PC-3 (cell line): Measurements from ENCODE around the gene ADAMTS9. TPM values are rescaled to one million over a fixed set of nuclear protein-coding genes. Genes with fewer than 3 reads are reported as not detected.

ENCODE experiments used
- ATAC-seq: fragments of 200-7000 bp; cut with Tn5 transposase; 2 replicates; pipeline ENCODE4 v1.9.1; 2020; ENCODE audit warnings: mild to moderate bottlenecking, moderate library complexity
- BruUV-seq: library from RNA; stranded (reverse); fragments of 400-500 nt; replicated peaks from 2 replicates; lab custom pipeline; 2021; lab: Mats Ljungman, UMichigan
- CTCF ChIA-PET: fragments of 300-600 bp; sonication (Branson Sonifier 250); formaldehyde crosslinking; loops from one replicate; lab custom pipeline; 2022; ENCODE audit warnings: antibody characterized with exemption; lab: Charles Lee
- POLR2A ChIA-PET: fragments of 300-600 bp; sonication (Branson Sonifier 250); formaldehyde crosslinking; loops from one replicate; lab custom pipeline; 2022; ENCODE audit warnings: antibody characterized with exemption; ENCODE audit not compliant: unreplicated experiment; lab: Charles Lee
- DNase-seq: peaks from one replicate; pipeline ENCODE4 v3.0.0-alpha.2; 2015
- H2AFZ ChIP-seq: fragments of 300-600 bp; sonication (generic); 2 replicates; pipeline ENCODE4 v1.6.0; 2016; ENCODE audit warnings: antibody characterized with exemption, low read length
- H3F3A ChIP-seq: fragments of 300-600 bp; sonication (generic); one replicate; pipeline ENCODE4 v1.6.0; 2017; ENCODE audit warnings: antibody characterized with exemption, low read length, control low read depth, mild to moderate bottlenecking; ENCODE audit not compliant: unreplicated experiment
- H3K27ac ChIP-seq: fragments of 300-600 bp; sonication (generic); 2 replicates; pipeline ENCODE4 v1.5.1; 2016; ENCODE audit warnings: mild to moderate bottlenecking, low read length
- H3K27me3 ChIP-seq: fragments of 300-600 bp; sonication (generic); 2 replicates; pipeline ENCODE4 v1.6.1; 2016; ENCODE audit warnings: low read length, mixed read lengths
- H3K36me3 ChIP-seq: fragments of 300-600 bp; sonication (generic); 2 replicates; pipeline ENCODE4 v1.6.1; 2016; ENCODE audit warnings: low read depth, mixed run types, low read length, mixed read lengths
- H3K4me1 ChIP-seq: fragments of 300-600 bp; sonication (generic); 2 replicates; pipeline ENCODE4 v1.5.1; 2016; ENCODE audit warnings: low read length; ENCODE audit not compliant: insufficient read depth
- H3K4me2 ChIP-seq: fragments of 300-600 bp; sonication (generic); 2 replicates; pipeline ENCODE4 v1.6.0; 2016; ENCODE audit warnings: low read length
- H3K4me3 ChIP-seq: fragments of 300-600 bp; sonication (generic); 2 replicates; pipeline ENCODE4 v1.5.1; 2016; ENCODE audit warnings: mild to moderate bottlenecking, low read length, mixed read lengths
- H3K79me2 ChIP-seq: fragments of 300-600 bp; sonication (generic); 2 replicates; pipeline ENCODE4 v1.6.1; 2017; ENCODE audit warnings: low read length, mixed read lengths
- H3K9ac ChIP-seq: fragments of 300-600 bp; sonication (generic); 2 replicates; pipeline ENCODE4 v1.6.0; 2016; ENCODE audit warnings: mild to moderate bottlenecking, low read length
- H3K9me2 ChIP-seq: fragments of 300-600 bp; sonication (generic); replicated peaks from 2 replicates; pipeline ENCODE4 v1.6.1; 2016; ENCODE audit warnings: mixed run types, low read length, mixed read lengths
- H3K9me3 ChIP-seq: fragments of 300-600 bp; sonication (generic); 2 replicates; pipeline ENCODE4 v1.6.1; 2016; ENCODE audit warnings: low read length, mixed read lengths
- H4K20me1 ChIP-seq: fragments of 300-600 bp; sonication (generic); 2 replicates; pipeline ENCODE4 v1.6.1; 2016; ENCODE audit warnings: low read length, mixed read lengths
- CTCF ChIP-seq: fragments of 300-600 bp; sonication (generic); conservative IDR thresholded peaks from 2 replicates; pipeline ENCODE4 v1.5.1; 2017; ENCODE audit warnings: antibody characterized with exemption, low read depth, mild to moderate bottlenecking, low read length
- EZH2 ChIP-seq: fragments of 300-600 bp; sonication (generic); IDR thresholded peaks from one replicate; pipeline ENCODE4 v1.6.1; 2017; ENCODE audit warnings: antibody characterized with exemption, mild to moderate bottlenecking, low read length; ENCODE audit not compliant: unreplicated experiment
- EZH2phosphoT487 ChIP-seq: fragments of 300-600 bp; sonication (generic); IDR thresholded peaks from 2 replicates; pipeline ENCODE4 v1.6.1; 2018; ENCODE audit warnings: mild to moderate bottlenecking, antibody characterized with exemption, low read length, borderline replicate concordance
- intact Hi-C: fragments of 100-400 bp; cut with micrococcal nuclease; formaldehyde crosslinking; loops from 2 replicates; pipeline ENCODE4 v1.9.0; 2023
- total RNA-seq: library from RNA; depleted of rRNA; stranded (reverse); fragments of >200 nt; gene quantifications from 2 replicates; pipeline ENCODE4 v1.2.3, GENCODE V29; 2014

The ADAMTS9 gene
- total RNA-seq, 1 experiment from 2014 or later, result 0.55 TPM

- Histone ChIP-seq H3K4me2 (no peak overlapping the region), H3K9ac (no peak overlapping the region), H3K36me3 (no peaks in the 10 kb centered on the region), H4K20me1 (no peaks in the 10 kb centered on the region), H3K27ac (no peak overlapping the region), H2AFZ (no peak overlapping the region), H3K9me3 (no peaks in the 10 kb centered on the region), H3K79me2 (no peaks in the 10 kb centered on the region), H3K27me3 (no peaks in the 10 kb centered on the region), H3F3A (no peaks in the 10 kb centered on the region), H3K9me2 (no peaks in the 10 kb centered on the region), H3K4me3 (no peak overlapping the region), H3K4me1 (no peaks in the 10 kb centered on the region)
- ChIA-PET POLR2A (no interaction called here), CTCF (no interaction called here)
- ATAC-seq, result no peak
- DNase-seq, result no peak
- no peak for TF ChIP-seq EZH2
- no peak for TF ChIP-seq EZH2phosphoT487
- intact Hi-C loops, result no loop called here
- BruUV-seq, result no TSS peak
Measured at GRCh38 chr3:64653101-64653500, 34.7 kb downstream of the ADAMTS9 start.

DNA sequence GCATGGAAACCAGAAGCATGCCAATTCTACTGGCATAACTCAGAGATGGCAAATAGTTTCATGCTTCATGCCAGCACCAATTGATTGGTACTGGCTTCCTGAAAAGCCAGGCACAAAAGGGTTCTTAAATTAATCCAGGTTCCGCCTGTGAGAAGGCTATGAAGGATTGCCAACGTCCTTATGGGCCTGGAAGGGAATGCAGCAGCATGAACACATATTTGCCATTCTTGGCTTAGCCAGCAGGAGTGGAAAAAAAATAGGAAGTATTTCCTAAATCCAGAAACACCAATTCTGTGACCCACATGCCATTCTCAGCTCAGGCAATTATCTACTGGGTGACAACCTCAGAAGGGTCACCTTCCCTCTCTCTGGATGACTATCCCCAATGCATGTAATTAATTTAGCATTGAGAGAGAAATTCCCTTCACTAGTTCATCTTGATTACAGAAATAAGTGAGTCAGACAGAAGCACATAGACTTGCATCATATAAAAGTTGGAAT, 36.0 kb downstream of the ADAMTS9 start:
- Histone ChIP-seq H3K9me2 (no peaks in the 10 kb centered on the region), H3K36me3 (no peaks in the 10 kb centered on the region), H3K9me3 (no peaks in the 10 kb centered on the region), H2AFZ (no peak overlapping the region), H3K27ac (no peak overlapping the region), H3K4me1 (no peaks in the 10 kb centered on the region), H3K9ac (no peak overlapping the region), H3K4me3 (no peak overlapping the region), H3F3A (no peaks in the 10 kb centered on the region), H4K20me1 (no peaks in the 10 kb centered on the region), H3K27me3 (no peaks in the 10 kb centered on the region), H3K4me2 (no peak overlapping the region), H3K79me2 (no peaks in the 10 kb centered on the region)
- intact Hi-C loops, result no loop called here
- ChIA-PET POLR2A (no interaction called here), CTCF (no interaction called here)
- DNase-seq (no peak), ATAC-seq (no peak)
- TF ChIP-seq EZH2 (no peak), CTCF (no peak), EZH2phosphoT487 (no peak)
- no TSS peak for BruUV-seq

DNA sequence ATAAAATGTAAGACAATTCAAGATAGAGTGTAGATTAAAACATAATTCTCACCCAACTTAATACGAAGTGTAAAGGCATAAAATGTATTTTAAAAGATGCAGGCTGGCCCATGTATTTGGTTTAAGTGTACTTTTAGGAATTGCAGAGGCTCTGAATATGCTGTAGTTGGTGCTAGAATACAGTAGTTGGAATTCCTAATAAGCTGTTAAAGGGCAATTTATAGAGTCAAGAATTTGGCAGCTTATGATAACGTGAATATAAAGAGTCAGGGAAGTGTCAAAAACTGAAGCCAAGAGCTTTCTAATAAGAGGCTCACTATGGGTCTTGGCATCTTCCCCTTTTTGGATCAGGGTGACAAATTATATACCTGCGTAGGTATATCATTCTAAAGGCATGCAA, 36.5 kb downstream of the ADAMTS9 start:
- no peak overlapping the region for H3K27ac ChIP-seq
- H3K27me3 ChIP-seq, result no peaks in the 10 kb centered on the region
- H3K9ac ChIP-seq, result no peak overlapping the region
- no peaks in the 10 kb centered on the region for H3K9me2 ChIP-seq
- H2AFZ ChIP-seq, result no peak overlapping the region
- H3K36me3 ChIP-seq, result no peaks in the 10 kb centered on the region
- CTCF ChIA-PET, result no interaction called here
- no peaks in the 10 kb centered on the region for H3F3A ChIP-seq
- H4K20me1 ChIP-seq, result no peaks in the 10 kb centered on the region
- TF ChIP-seq EZH2, result no peak
- no peak for TF ChIP-seq CTCF
- TF ChIP-seq EZH2phosphoT487, result no peak
- POLR2A ChIA-PET, result no interaction called here
- BruUV-seq, result no TSS peak
- H3K4me1 ChIP-seq, result no peaks in the 10 kb centered on the region
- H3K4me2 ChIP-seq, result no peak overlapping the region
- intact Hi-C loops, result no loop called here
- no peaks in the 10 kb centered on the region for H3K9me3 ChIP-seq
- ATAC-seq (no peak), DNase-seq (no peak)
- no peak overlapping the region for H3K4me3 ChIP-seq
- H3K79me2 ChIP-seq, result no peaks in the 10 kb centered on the region
